Neutrophil (primary cell): ENCODE results near the gene TRABD2A.
"Not testable (repeated sequence)": the region's sequence is repeated elsewhere in the genome, so short reads cannot be mapped to it uniquely, and the experiment has no call there.

ENCODE experiments used
- H3K27ac ChIP-seq: fragments of 200-600 bp; sonication (generic); 2 replicates; pipeline ENCODE4 v1.5.1; 2016; ENCODE audit warnings: mild to moderate bottlenecking, moderate library complexity
- H3K27me3 ChIP-seq: fragments of 200-600 bp; sonication (generic); 2 replicates; pipeline ENCODE4 v1.6.0; 2016; ENCODE audit warnings: mild to moderate bottlenecking
- H3K36me3 ChIP-seq: fragments of 200-600 bp; sonication (generic); 2 replicates; pipeline ENCODE4 v1.5.1; 2017
- H3K4me1 ChIP-seq, 2 experiments: fragments of 200-600 bp in 1 of 2; sonication (generic) in 1 of 2; 1 replicate in 1 of 2; 2 replicates in 1 of 2; pipeline versions ENCODE4 v1.5.1 to v1.6.1; 2013 to 2016; ENCODE audit warnings: low read depth in 1 of 2, low read length in 1 of 2, mild to moderate bottlenecking in 1 of 2, moderate library complexity in 1 of 2; ENCODE audit not compliant: control insufficient read depth in 1 of 2, insufficient read depth in 1 of 2
- H3K4me3 ChIP-seq, 2 experiments: fragments of 200-600 bp in 1 of 2; sonication (generic) in 1 of 2; 1 replicate in 1 of 2; 2 replicates in 1 of 2; pipeline ENCODE4 v1.5.1; 2013 to 2016; ENCODE audit warnings: low read depth in 1 of 2, low read length in 1 of 2, mild to moderate bottlenecking in 1 of 2, moderate library complexity in 1 of 2
- H3K9me3 ChIP-seq: fragments of 200-600 bp; sonication (generic); 2 replicates; pipeline ENCODE4 v1.5.1; 2016
- CTCF ChIP-seq: fragments of 200-600 bp; sonication (generic); IDR thresholded peaks from 2 replicates; pipeline ENCODE4 v1.5.1; 2016; ENCODE audit warnings: antibody characterized with exemption

The TRABD2A gene

GRCh38 chr2:84870306-84870705 lies 10.6 kb downstream of the TRABD2A start:
- peaks cover 4% of the 10 kb centered on the region for H3K27me3 ChIP-seq
- H3K9me3 ChIP-seq: no peaks in the 10 kb centered on the region
- H3K4me3 ChIP-seq: no peak overlapping the region
- no peaks in the 10 kb centered on the region for H3K4me1 ChIP-seq
- H3K36me3 ChIP-seq: no peaks in the 10 kb centered on the region
- no peak for TF ChIP-seq CTCF
- H3K27ac ChIP-seq: no peak overlapping the region

- H3K9me3 ChIP-seq, H3K36me3 ChIP-seq, H3K27ac ChIP-seq, H3K27me3 ChIP-seq, H3K4me1 ChIP-seq, H3K4me3 ChIP-seq: not testable (repeated sequence)
Measured at GRCh38 chr2:84868327-84868726, 12.6 kb downstream of the TRABD2A start.

- H3K27me3 ChIP-seq: no peaks in the 10 kb centered on the region
- no peak for TF ChIP-seq CTCF
- no peak overlapping the region for H3K27ac ChIP-seq
- no peaks in the 10 kb centered on the region for H3K36me3 ChIP-seq
- no peak overlapping the region for H3K4me3 ChIP-seq
- no peaks in the 10 kb centered on the region for H3K9me3 ChIP-seq
- no peaks in the 10 kb centered on the region for H3K4me1 ChIP-seq
Measured at GRCh38 chr2:84866122-84866521, 14.8 kb downstream of the TRABD2A start.

GRCh38 chr2:84865181-84865783 lies 15.6 kb downstream of the TRABD2A start:
- H3K27me3 ChIP-seq: no peaks in the 10 kb centered on the region
- TF ChIP-seq CTCF: no peak
- H3K9me3 ChIP-seq: no peaks in the 10 kb centered on the region
- no peak overlapping the region for H3K27ac ChIP-seq
- H3K36me3 ChIP-seq: no peaks in the 10 kb centered on the region
- no peak overlapping the region for H3K4me3 ChIP-seq
- no peaks in the 10 kb centered on the region for H3K4me1 ChIP-seq

- H3K27me3 ChIP-seq: no peaks in the 10 kb centered on the region
- no peak for TF ChIP-seq CTCF
- H3K9me3 ChIP-seq: no peaks in the 10 kb centered on the region
- no peaks in the 10 kb centered on the region for H3K4me1 ChIP-seq
- no peak overlapping the region for H3K4me3 ChIP-seq
- H3K36me3 ChIP-seq: no peaks in the 10 kb centered on the region
- H3K27ac ChIP-seq: no peak overlapping the region
Measured at GRCh38 chr2:84862006-84862405, 18.9 kb downstream of the TRABD2A start.

- Histone ChIP-seq H3K36me3 (no peaks in the 10 kb centered on the region), H3K9me3 (no peaks in the 10 kb centered on the region), H3K27me3 (no peaks in the 10 kb centered on the region), H3K27ac (no peak overlapping the region), H3K4me3 (no peak overlapping the region), H3K4me1 (no peaks in the 10 kb centered on the region)
- no peak for TF ChIP-seq CTCF
Measured at GRCh38 chr2:84861539-84861938, 19.3 kb downstream of the TRABD2A start.
